ENCODE results near the gene LRTM2.

LRTM2 gene

GRCh38 chr12:1840981-1841425, 20.6 kb downstream of the LRTM2 start:
- peak in 1 of 2 donors; percentile 35 for DNase-seq
- H3K4me1 ChIP-seq = no peaks in the 10 kb centered on the region
- no peak overlapping the region for H3K4me3 ChIP-seq
- no peaks in the 10 kb centered on the region for H3K9me3 ChIP-seq
- TF ChIP-seq, protein P1, sequence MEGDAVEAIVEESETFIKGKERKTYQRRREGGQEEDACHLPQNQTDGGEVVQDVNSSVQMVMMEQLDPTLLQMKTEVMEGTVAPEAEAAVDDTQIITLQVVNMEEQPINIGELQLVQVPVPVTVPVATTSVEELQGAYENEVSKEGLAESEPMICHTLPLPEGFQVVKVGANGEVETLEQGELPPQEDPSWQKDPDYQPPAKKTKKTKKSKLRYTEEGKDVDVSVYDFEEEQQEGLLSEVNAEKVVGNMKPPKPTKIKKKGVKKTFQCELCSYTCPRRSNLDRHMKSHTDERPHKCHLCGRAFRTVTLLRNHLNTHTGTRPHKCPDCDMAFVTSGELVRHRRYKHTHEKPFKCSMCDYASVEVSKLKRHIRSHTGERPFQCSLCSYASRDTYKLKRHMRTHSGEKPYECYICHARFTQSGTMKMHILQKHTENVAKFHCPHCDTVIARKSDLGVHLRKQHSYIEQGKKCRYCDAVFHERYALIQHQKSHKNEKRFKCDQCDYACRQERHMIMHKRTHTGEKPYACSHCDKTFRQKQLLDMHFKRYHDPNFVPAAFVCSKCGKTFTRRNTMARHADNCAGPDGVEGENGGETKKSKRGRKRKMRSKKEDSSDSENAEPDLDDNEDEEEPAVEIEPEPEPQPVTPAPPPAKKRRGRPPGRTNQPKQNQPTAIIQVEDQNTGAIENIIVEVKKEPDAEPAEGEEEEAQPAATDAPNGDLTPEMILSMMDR (IDR thresholded peaks at IDR 0.05) = no peak
- peaks cover 0 to 26% of the 10 kb centered on the region in 2 donors for H3K27me3 ChIP-seq
- intact Hi-C loops (cut with DNase I; ENCODE audit: low total_unique reads) = no loop called here
- no peak overlapping the region for H3K27ac ChIP-seq
- H3K36me3 ChIP-seq = no peaks in the 10 kb centered on the region

GRCh38 chr12:1841586-1842182, 21.3 kb downstream of the LRTM2 start:
- intact Hi-C loops (cut with DNase I; ENCODE audit: low total_unique reads) = no loop called here
- H3K27me3 ChIP-seq = peaks cover 0 to 24% of the 10 kb centered on the region in 2 donors
- peak in 1 of 2 donors; percentile 20 for DNase-seq
- TF ChIP-seq, protein P1 (IDR thresholded peaks at IDR 0.05) = no peak
- no peak overlapping the region for H3K27ac ChIP-seq
- H3K36me3 ChIP-seq = no peaks in the 10 kb centered on the region
- H3K9me3 ChIP-seq = no peaks in the 10 kb centered on the region
- no peaks in the 10 kb centered on the region for H3K4me1 ChIP-seq
- H3K4me3 ChIP-seq = no peak overlapping the region

DNA sequence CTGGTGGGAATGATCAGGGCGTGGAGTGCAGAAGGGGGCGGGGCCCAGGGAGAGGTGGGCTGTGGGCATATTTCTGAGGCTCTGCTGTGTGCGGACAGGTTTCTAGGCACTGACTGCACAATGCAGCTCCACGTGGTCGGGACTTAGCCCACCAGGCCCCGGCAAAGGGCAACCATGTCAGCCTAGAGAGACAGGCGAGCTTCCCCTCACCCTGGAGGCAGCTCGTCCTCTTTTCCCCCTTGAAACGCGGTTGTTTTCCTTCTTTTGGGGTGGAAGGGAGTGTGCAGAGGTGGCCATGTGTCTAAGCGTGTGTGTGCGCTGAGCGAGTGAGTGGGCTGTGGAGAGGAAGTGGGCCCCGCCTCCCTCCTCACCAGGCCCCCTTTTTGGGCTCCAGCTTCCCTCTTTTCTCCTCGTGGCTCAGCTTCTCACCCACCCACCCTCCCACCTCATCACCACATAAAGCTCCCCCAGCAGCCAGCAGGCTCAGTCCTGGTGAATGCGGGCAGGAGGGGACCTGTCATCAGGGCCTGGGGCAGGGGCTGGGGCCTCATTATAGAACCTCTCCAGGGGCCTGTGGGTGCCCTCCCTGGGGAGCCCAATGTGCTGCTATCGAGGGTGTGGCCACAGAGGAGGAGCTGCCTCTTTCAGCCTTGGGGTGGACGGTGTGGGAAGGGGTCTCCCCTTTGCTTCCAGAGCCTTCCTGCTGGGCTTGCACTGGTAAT, 22.0 kb downstream of the LRTM2 start:
- no peaks in the 10 kb centered on the region for H3K9me3 ChIP-seq
- H3K36me3 ChIP-seq = no peaks in the 10 kb centered on the region
- intact Hi-C loops (cut with DNase I; ENCODE audit: low total_unique reads) = no loop called here
- H3K4me3 ChIP-seq = no peak overlapping the region
- TF ChIP-seq, protein P1 (IDR thresholded peaks at IDR 0.05) = no peak
- no peaks in the 10 kb centered on the region for H3K4me1 ChIP-seq
- no peak overlapping the region for H3K27ac ChIP-seq
- DNase-seq = peak in 1 of 2 donors; percentile 53
- peaks cover 0 to 24% of the 10 kb centered on the region in 2 donors for H3K27me3 ChIP-seq

- Histone ChIP-seq H3K27me3 (peaks cover 0 to 24% of the 10 kb centered on the region in 2 donors), H3K9me3 (no peaks in the 10 kb centered on the region), H3K4me3 (no peak overlapping the region), H3K27ac (no peak overlapping the region), H3K4me1 (no peaks in the 10 kb centered on the region), H3K36me3 (no peaks in the 10 kb centered on the region)
- TF ChIP-seq, protein P1 (IDR thresholded peaks at IDR 0.05) = no peak
- intact Hi-C loops (cut with DNase I; ENCODE audit: low total_unique reads) = no loop called here
- peak in 1 of 2 donors; percentile 38 for DNase-seq
These were observed 22.7 kb downstream of the LRTM2 start for GRCh38 chr12:1842905-1843640.

DNA sequence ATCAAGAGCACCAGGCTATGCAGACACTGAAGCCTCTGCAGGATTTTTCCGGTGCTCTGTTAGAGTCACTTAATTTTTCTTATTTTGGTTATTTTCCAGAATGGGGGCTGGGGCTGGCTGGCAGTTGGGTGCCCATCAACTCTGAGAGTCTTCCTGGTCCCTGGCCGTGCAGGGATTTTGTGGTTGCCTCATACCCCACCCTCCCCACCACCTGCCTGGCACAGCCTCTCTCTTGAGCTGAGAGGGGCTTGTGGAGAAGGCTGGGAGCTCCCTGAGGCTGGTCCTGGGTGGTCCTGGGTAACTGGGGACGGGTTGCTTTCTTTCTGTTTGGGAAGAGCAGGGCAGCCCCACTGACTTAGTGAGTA, 23.3 kb downstream of the LRTM2 start:
- intact Hi-C loops (cut with DNase I; ENCODE audit: low total_unique reads) = no loop called here
- peaks cover 0 to 24% of the 10 kb centered on the region in 2 donors for H3K27me3 ChIP-seq
- H3K27ac ChIP-seq = no peak overlapping the region
- no peaks in the 10 kb centered on the region for H3K36me3 ChIP-seq
- no peaks in the 10 kb centered on the region for H3K9me3 ChIP-seq
- no peaks in the 10 kb centered on the region for H3K4me1 ChIP-seq
- TF ChIP-seq, protein P1 (IDR thresholded peaks at IDR 0.05) = no peak
- no peak overlapping the region for H3K4me3 ChIP-seq
- DNase-seq = peak in 1 of 2 donors; percentile 35
